ENCODE data around the gene SLC66A3.

- TF ChIP-seq ZNF426 (tag by site-specific recombination; IDR thresholded peaks at IDR 0.05), result no peak
- TF ChIP-seq INSM2 (tag by site-specific recombination; IDR thresholded peaks at IDR 0.05), result no peak
- TF ChIP-seq TSHZ1 (tag by site-specific recombination; IDR thresholded peaks at IDR 0.05; ENCODE audit: borderline replicate concordance), result no peak
- no peak for TF ChIP-seq ZNF366 (tag by site-specific recombination; conservative IDR thresholded peaks at IDR 0.05)
- no peak for TF ChIP-seq KLF16 (tag by site-specific recombination; IDR thresholded peaks at IDR 0.05)
Observed at GRCh38 chr2:11144077-11144737, 11.1 kb upstream of the SLC66A3 start.
